ENCODE data around the gene NPAS3. TPM values are rescaled to one million over a fixed set of nuclear protein-coding genes. Genes with fewer than 3 reads are reported as not detected.

The NPAS3 gene
- total RNA-seq, 1 donor from 2014 or later: 5.2 TPM

- no peak overlapping the region for H3K4me3 Mint-ChIP-seq
- H3K9me3 Mint-ChIP-seq: no peaks in the 10 kb centered on the region
- no peak for TF ChIP-seq CTCF (IDR thresholded peaks at IDR 0.05; ENCODE audit: unreplicated experiment)
- no peaks in the 10 kb centered on the region for H3K36me3 Mint-ChIP-seq
- peaks cover 20% of the 10 kb centered on the region for H3K4me1 Mint-ChIP-seq
- no peak overlapping the region for H3K27ac Mint-ChIP-seq
- peaks cover 36% of the 10 kb centered on the region for H3K27me3 Mint-ChIP-seq (ENCODE audit: low read depth)
- DNase-seq (ENCODE audit: low spot score in 2 of 2, unreplicated experiment in 2 of 2): no peak
Measured at GRCh38 chr14:33631441-33631840, 692.8 kb downstream of the NPAS3 start.

- TF ChIP-seq CTCF (IDR thresholded peaks at IDR 0.05; ENCODE audit: unreplicated experiment): no peak
- H3K27me3 Mint-ChIP-seq (ENCODE audit: low read depth): peaks cover 48% of the 10 kb centered on the region
- H3K4me1 Mint-ChIP-seq: peaks cover 17% of the 10 kb centered on the region
- H3K4me3 Mint-ChIP-seq: no peak overlapping the region
- no peaks in the 10 kb centered on the region for H3K36me3 Mint-ChIP-seq
- no peak overlapping the region for H3K27ac Mint-ChIP-seq
- no peaks in the 10 kb centered on the region for H3K9me3 Mint-ChIP-seq
- DNase-seq (ENCODE audit: low spot score in 2 of 2, unreplicated experiment in 2 of 2): no peak
Measured at GRCh38 chr14:33634631-33635030, 696.0 kb downstream of the NPAS3 start.

GRCh38 chr14:33636716-33637115, 698.0 kb downstream of the NPAS3 start:
- no peak for DNase-seq (ENCODE audit: low spot score in 2 of 2, unreplicated experiment in 2 of 2)
- Mint-ChIP-seq H3K27ac (no peak overlapping the region), H3K4me1 (peaks cover 4% of the 10 kb centered on the region), H3K27me3 (ENCODE audit: low read depth) (peaks cover 61% of the 10 kb centered on the region), H3K9me3 (no peaks in the 10 kb centered on the region), H3K36me3 (no peaks in the 10 kb centered on the region), H3K4me3 (no peak overlapping the region)
- no peak for TF ChIP-seq CTCF (IDR thresholded peaks at IDR 0.05; ENCODE audit: unreplicated experiment)

GRCh38 chr14:33642080-33642479, 703.4 kb downstream of the NPAS3 start:
- no peaks in the 10 kb centered on the region for H3K36me3 Mint-ChIP-seq
- no peak overlapping the region for H3K27ac Mint-ChIP-seq
- peaks cover 63% of the 10 kb centered on the region for H3K27me3 Mint-ChIP-seq (ENCODE audit: low read depth)
- no peak for TF ChIP-seq CTCF (IDR thresholded peaks at IDR 0.05; ENCODE audit: unreplicated experiment)
- H3K9me3 Mint-ChIP-seq: no peaks in the 10 kb centered on the region
- peaks cover 19% of the 10 kb centered on the region for H3K4me1 Mint-ChIP-seq
- no peak overlapping the region for H3K4me3 Mint-ChIP-seq
- DNase-seq (ENCODE audit: low spot score in 2 of 2, unreplicated experiment in 2 of 2): no peak

- H3K36me3 Mint-ChIP-seq: no peaks in the 10 kb centered on the region
- no peak for TF ChIP-seq CTCF (IDR thresholded peaks at IDR 0.05; ENCODE audit: unreplicated experiment)
- H3K4me1 Mint-ChIP-seq: peaks cover 19% of the 10 kb centered on the region
- no peak for DNase-seq (ENCODE audit: low spot score in 2 of 2, unreplicated experiment in 2 of 2)
- H3K27me3 Mint-ChIP-seq (ENCODE audit: low read depth): peaks cover 65% of the 10 kb centered on the region
- H3K9me3 Mint-ChIP-seq: no peaks in the 10 kb centered on the region
- no peak overlapping the region for H3K4me3 Mint-ChIP-seq
- H3K27ac Mint-ChIP-seq: no peak overlapping the region
Measured at GRCh38 chr14:33642691-33643244, 704.1 kb downstream of the NPAS3 start.

All from mesothelial cell of epicardium (in vitro differentiated cells).